GM21367 (cell line): Measurements from ENCODE around the gene F9.
"Not testable (repeated sequence)": the region's sequence is repeated elsewhere in the genome, so short reads cannot be mapped to it uniquely, and the experiment has no call there.

Source experiments
- ATAC-seq: cut with Tn5 transposase; IDR thresholded peaks from one replicate; pipeline ENCODE4 v1.9.1; 2021; ENCODE audit not compliant: unreplicated experiment

The F9 gene

DNA sequence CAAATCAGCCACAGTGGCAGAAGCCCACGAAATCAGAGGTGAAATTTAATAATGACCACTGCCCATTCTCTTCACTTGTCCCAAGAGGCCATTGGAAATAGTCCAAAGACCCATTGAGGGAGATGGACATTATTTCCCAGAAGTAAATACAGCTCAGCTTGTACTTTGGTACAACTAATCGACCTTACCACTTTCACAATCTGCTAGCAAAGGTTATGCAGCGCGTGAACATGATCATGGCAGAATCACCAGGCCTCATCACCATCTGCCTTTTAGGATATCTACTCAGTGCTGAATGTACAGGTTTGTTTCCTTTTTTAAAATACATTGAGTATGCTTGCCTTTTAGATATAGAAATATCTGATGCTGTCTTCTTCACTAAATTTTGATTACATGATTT is at the start of gene F9:
F9 (plus strand) TSS at position 190 of the 400 bp plus-strand sequence; CDS start at position 216, 26 bp downstream.
- no peak for ATAC-seq

DNA sequence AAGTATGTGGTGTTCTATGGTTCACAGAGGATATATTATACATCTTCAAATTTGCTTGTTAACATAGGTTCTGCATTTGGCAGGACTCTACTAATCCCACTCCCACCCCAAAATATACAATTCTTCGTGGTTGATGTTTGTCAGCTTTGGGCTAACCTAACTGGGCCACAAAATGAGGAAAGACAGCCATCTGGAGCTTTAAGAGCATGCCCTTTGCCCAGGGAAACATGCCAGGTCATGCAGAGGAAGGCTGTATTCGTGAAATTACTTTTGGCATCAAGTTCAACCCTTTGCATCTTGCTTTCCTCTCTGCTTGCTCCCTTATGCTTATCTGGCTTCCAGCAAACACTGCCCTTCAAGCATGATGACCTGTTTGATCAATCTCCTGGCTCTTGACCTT is 46.8 kb upstream of the F9 start:
- ATAC-seq, result no peak

DNA sequence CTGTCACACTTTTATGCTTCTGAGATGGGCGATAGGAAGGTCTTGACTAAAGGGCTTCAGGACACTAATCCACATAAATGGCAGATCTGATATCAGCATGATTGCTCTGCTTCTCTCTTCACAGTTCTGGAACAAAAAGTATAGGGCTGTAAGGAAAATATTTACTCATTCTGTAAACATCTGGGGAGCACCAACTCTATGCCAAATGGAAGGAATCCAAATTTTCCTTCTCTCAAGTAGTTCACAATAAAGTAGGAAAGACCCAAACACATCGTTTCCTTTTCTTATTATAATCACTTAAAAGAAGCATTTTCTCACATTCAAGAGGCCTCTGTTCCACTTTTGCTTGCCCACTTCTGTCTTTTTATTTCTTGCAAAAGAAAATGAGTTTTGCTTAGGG is 45.9 kb upstream of the F9 start:
- ATAC-seq, result no peak

DNA sequence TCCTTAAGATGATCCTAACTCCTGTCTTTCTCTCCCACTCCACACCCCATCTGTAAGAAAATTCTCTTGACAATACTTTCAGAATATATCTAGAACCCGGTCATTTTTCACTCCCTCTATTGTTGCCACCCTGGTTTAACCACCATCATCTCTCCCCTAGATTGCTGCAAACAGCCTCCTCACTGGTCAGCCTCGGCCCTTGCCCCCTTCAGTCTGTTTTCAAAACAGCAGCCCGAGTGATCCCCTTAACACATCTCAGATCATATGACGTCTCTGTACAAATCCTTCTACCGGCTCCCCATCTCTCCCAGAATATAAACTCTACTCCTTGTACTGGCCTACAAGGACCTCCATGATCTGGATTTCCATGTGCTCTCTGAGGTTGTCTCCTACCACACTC is 35.2 kb upstream of the F9 start:
- ATAC-seq, result no peak

DNA sequence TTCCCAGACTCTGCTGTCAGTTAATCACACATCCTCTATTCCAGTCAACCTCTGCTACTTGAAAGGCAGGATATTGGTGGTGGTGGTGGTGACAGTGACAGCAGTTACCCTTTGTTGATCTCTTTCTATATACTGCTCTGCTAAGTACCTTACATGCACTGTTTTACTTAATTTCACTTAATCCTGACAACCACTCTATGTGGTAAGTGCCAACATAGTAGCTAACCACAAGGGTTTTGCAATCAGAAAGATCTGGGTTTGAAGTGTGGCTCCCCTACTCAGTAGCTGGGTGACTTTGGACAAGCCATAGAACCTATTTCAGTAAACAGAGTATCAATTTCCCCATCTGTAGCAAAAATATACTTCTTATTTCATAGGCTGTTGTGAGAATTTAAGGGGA is 24.2 kb upstream of the F9 start:
- no peak for ATAC-seq

DNA sequence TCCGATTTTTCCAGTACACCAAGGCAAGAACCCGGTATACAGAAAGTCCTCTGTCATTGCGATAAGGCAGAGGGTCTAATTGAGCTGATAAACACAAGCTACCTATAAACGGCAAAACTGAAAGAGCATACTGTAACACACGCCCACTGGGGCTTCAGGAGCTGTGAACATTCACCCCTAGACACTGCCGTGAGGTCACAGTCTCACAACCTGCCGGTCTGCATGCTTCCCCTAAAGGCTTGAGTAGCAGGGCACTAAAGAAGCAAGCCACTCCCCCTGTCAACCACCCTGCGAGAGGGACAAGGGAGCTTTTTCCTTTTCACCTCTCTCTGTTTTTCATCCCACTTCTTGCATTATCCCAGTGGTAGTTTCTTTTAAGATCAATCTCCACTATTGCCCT is 22.4 kb upstream of the F9 start:
- ATAC-seq, result no peak

DNA sequence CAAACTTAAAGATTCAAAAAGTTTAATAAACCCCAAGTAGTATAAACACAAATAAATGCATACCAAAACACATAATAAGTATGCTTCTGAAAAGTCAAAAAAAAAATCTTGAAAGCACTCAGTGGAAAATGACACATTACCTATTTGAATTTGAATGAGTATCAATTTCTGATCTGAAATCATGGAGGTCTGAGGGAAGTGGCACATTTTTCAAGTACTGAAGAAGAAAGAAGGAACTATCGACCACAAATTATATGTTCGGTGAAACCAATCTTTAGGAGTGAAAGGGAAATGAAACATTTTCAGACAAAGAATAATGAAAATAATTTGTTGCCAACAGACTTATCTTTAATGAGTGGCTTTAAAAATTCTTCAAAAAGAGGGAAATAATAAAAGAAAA is 12.1 kb upstream of the F9 start:
- no peak for ATAC-seq

DNA sequence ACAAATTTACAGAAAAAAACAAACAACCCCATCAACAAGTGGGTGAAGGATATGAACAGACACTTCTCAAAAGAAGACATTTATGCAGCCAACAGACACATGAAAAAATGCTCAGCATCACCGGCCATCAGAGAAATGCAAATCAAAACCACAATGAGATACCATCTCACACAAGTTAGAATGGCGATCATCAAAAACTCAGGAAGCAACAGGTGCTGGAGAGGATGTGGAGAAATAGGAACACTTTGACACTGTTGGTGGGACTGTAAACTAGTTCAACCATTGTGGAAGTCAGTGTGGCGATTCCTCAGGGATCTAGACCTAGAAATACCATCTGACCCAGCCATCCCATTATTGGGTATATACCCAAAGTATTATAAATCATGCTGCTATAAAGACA is 1.7 kb upstream of the F9 start:
- ATAC-seq, result not testable (repeated sequence)

DNA sequence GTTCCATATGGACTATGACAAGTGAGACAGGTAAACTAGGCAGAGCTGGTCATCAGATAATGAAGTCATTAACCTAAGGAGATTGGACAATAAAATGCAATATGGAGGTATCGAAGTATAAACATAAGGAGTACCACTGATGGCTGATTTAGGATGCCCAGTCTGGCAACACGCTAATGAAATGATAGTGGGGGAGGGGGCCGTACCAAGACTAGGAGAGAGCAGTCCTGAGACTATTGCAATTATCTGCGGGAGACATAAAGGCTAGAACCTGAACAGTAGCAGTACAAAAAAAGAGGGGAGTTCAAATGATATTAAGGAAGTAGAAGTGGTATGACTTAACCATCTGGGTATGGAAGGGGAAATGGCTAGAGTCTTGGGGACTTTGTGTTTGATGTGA is 2.3 kb downstream of the F9 start:
- no peak for ATAC-seq

DNA sequence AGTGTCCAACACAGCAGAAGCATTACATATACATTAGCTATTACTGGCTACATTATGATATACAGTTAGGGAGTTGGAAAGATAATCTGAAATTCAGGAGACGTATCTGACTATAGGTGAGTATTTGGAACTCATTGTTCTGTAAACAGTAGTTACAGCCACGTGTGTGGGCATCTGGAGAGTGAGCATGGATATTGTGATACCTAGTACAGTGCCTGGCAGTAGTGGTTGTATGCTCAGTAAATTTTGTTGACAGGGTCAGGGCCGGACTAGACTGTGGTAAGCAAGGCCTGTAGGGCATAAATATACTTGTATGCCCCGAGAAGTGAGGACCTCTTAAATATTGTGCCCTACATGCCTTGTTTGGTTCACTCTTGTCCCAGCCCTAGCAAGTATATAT is 2.9 kb downstream of the F9 start:
- no peak for ATAC-seq

DNA sequence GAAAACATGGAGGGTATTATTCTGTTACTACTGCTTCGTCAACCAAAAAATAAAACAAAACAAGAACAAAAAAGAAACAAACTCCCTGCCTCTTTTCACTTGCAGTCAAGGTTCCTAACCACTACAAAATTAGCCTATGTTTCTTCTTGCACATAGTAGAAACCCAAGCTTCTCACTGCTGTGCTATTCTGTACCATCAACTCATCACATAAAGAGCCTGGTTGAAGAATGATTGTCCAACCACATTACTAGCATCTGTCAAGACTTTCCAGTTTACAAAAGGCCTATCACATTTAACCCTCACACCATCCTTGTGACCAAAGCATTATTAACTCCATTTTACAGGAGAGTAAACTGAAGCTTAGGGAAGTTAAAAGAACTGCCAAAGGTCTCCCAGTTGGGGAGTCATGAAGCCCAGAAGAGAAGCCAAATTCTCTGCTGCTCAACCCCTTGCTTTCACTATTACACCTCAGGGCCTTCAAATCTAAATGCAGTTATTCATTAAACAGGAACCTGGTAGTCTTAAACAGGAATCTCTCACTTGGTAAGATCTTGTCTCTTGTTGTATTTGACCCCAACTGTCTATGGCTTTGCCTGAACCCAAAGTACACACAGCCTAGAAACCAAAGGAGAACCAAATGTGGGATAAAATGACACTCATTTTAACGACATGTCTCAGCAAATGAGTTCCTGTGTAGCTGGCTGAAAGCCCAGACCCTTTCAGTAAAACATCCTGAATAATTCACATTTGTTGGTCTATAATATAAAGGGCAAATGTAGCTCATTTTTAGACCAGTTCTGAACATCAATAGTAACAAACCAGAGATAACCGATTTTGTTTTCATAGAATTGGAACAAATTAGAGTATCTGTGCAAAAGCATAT is 8.6 kb downstream of the F9 start:
- no peak for ATAC-seq

DNA sequence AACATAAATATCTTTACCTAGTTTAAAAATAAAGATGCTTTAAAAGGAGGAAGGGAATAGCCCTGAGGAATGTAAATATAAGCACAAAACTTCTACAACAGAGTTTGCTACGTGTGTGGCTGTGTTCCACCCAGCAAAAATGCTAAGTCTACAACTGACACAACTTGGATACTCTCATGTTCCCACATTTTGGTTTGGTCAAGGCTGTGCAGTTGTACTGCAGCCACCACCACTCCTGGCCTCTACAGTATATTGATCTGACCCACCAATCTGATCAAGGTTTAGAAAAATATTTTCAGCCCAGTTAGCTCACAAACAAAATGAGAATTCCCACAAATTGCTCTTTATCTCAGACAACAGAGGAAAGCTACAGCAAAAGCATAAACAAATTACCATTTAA is 12.1 kb downstream of the F9 start:
- ATAC-seq, result no peak

DNA sequence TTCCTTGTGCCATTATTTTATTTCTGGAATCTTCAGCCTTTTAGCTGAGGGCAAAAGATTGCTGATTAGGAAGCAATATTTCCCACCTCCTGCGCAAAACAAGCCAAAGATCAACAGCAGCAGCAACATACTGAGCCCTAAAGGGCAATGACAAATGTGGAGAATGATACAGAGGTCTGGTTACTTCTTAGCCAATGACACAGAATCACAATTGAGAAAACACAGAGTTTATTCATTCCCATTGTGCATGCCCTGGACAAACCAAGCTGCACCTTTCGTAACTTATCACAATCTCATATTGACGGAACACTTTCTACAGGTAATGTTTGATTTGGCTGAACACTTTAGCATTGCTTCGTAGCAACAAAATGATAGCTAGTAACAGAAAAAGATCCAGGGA is 13.4 kb downstream of the F9 start:
- ATAC-seq, result no peak

DNA sequence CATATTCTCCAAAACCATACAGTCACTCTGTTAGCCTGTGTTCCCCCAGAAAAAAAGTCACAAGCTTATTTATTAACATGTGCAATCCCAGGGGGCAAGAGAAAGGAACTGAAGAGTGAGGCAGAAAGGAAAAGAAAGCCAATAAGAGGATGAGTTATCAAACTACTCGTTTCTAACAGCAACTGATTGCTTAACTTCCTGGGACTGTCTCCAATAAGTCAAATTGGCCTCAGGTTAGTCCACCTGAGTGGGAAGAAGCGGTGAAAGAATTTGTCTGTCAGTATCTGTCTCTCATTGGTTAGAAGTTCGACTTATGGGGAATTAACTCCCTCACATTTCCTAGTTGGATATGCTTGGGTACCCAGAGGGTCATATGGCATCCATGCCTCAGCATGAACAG is 14.1 kb downstream of the F9 start:
- ATAC-seq, result no peak

DNA sequence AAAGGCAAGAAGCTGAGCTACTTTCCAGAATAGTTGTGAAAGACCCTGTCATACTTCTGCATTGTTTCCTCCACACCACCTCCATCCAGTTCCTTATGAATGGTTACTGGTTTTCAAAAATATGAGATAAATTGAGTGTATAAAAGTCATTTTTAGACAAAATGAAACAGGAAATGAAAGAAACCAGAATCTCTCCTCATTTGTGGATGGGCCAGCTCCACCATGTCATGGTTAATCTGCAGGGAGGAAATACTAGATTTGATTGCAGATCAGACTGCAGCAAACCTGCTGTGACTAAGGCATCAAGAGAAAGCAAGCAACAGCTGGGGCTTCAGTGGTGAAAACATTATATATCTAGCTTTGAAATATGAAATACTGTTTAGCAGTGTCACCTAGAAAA is 23.8 kb downstream of the F9 start:
- ATAC-seq, result peak; percentile 22

DNA sequence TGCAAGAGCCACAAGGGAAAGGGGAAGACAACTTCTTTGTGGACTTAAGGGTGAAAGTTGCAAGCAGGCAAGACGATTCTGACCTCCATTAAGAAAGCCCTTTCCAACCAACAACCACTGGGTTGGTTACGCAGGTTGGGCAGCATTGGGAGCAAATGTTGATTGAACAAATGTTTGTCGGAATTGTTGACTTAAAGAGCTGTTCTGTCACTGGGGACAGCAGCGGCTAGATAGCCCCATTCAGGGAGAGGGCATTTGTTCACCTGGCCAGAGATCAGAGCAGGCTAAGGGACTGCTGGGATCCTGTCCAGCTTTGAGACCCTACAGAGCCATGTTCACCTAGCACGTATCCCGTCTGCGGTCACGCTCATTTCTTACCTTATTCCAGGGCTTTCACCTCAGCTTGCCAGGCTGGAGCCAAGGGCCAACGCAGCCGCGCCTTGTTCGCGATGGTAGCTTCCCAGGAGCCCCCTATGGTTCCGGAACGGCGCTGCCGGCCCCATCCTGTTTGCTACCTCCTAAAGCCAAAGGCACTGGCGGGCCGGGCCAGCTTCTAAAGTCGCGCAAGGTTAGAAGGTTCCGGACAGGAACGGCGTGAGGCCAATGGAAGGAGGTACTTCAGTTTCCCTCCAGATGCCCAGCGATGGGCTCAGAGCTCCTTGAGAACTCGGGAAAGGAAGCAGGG is 24.6 kb downstream of the F9 start:
- ATAC-seq, result no peak

DNA sequence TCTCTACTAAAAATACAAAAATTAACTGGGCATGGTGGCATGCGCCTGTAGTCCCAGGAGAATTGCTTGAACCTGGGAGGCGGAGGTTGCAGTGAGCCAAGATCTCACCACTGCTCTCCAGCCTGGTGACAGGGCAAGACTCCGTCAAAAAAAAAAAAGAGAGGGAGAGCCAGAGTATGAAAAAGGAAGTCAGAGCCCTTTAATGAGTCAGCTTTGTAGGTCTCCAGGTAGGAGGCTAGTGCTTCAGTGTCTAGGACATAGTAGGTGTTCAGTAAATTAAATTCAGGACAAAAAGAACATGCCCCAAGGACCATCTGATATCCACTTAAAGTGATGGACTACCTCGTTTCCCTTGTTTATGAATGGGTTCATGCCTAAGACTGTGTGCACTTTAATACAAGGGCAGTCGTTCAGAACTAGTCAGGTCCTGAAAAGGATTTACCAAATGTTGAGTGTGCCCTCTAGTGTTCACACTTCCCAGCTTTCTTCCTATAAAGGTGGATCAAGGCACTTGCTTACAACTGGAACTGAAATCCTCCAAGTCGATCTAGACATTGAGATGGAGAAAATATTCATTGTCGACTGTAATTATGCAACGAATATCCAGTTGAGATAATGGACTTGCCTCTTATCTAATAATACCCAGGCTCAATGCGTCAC is 29.0 kb downstream of the F9 start:
- ATAC-seq, result peak; percentile 97

DNA sequence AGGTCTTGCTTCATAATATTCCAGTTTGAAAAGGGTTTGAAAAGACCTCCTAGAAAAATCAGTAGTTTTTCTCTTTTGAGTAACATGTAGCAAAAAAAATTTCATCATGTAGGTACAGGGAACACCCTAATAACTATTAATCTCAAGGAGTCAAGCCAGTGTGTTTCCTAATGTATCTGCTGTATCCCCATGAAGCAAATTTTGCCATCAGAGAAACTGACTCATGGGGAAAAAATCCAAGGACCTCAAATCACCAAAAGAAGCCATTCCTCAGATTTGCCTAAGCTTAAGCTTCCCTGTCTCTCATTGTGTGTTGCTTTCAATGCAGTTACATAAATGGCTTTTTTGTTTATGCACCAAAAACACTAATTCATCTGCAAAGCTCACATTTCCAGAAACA is 29.7 kb downstream of the F9 start:
- ATAC-seq, result no peak

DNA sequence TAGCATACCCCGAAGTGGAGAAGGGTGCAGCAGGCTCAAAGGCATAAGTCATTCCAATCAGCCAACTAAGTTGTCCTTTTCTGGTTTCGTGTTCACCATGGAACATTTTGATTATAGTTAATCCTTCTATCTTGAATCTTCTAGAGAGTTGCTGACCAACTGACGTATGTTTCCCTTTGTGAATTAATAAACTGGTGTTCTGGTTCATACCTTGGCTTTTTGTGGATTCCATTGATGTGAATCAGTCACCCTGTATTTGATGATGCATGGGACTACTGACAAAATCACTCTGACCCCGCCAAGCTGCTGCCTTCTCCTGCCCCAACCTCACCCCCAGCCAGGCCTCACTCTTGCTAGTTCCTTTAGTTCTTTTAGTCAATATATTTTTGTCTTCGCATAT is 32.7 kb downstream of the F9 start:
- ATAC-seq, result no peak

DNA sequence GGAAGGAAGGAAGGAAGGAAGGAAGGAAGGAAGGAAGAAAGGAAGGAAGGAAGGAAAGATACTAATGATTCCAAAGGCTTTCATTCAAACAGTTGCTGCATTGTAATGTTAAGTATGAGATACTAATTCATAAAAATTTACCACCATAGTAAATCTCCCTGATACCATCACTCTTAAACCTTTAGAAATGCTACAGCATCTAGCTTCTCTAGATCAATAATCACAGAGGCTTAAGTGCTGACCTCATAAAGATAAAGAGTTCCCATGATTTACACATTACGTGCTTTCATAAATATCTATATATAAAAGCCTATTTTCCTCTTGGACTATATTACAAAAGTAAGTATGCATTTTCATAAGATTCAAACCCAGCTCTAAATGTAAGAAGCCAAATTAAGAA is 36.4 kb downstream of the F9 start:
- no peak for ATAC-seq

DNA sequence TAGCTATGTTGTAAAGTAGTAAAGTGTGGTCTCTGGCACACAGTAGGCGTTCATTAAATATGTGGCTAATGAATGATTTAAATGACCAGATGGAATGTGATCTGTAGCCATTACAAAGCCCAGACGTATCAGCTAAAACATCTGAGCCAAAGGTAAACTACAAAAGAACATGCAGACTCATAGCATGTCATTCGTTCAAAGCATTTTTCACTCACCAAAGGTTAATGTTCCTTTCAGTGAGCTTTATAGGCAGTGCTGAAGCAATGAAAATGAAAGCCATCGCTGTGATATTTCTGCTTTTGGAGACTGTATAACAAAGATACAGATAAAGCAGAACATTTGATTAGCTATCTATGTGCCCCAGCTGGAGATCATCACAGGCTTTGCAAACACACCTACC is 50.5 kb downstream of the F9 start:
- ATAC-seq, result no peak

DNA sequence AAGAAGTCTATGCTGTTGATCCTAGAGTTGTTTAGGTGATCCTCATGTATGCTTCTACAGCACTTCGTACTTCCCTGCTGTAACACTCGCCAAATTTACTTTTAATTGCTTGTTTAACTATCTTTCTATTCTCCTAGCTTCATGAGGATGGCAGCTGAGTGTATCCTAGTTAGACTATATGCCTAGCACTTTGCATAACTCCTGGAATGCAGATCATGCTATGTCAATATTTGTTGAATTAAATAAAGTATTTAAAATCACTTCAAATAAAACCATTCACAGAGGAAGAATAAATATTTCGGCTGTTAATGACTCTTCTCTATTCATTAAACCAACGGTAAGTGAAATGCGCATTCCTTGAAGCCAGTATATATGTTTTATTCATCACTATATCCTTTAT is 55.1 kb downstream of the F9 start:
- ATAC-seq, result no peak
